Activated CD4-positive, alpha-beta T cell treated with anti-CD3 and anti-CD28 coated beads, Interleukin-2, amount 10 ng/mL, durations not matched to agents 7 days and 5 days (primary cell): ENCODE results near the gene OR2H2. TPM values are rescaled to one million over a fixed set of nuclear protein-coding genes. Genes with fewer than 3 reads are reported as not detected.

Experiments
- CTCF ChIA-PET: fragments of 350-600 bp; sonication (Branson Sonifier 250); formaldehyde crosslinking; loops from one replicate; lab custom pipeline; 2021; ENCODE audit warnings: antibody characterized with exemption; lab: Charles Lee
- POLR2A ChIA-PET: fragments of 350-600 bp; sonication (Branson Sonifier 250); formaldehyde crosslinking; loops from one replicate; lab custom pipeline; 2021; ENCODE audit warnings: antibody characterized with exemption; lab: Charles Lee
- DNase-seq: peaks from one replicate; pipeline ENCODE4 v3.0.0-alpha.2; 2020
- H3K27ac Mint-ChIP-seq: one replicate; pipeline ENCODE4 v1.8.0; 2021; ENCODE audit warnings: mild to moderate bottlenecking, moderate library complexity, mixed read lengths
- H3K27me3 Mint-ChIP-seq: one replicate; pipeline ENCODE4 v1.8.0; 2021; ENCODE audit warnings: mixed read lengths
- H3K36me3 Mint-ChIP-seq: one replicate; pipeline ENCODE4 v1.8.0; 2021; ENCODE audit warnings: low read depth, mixed read lengths
- H3K4me1 Mint-ChIP-seq: one replicate; pipeline ENCODE4 v1.8.0; 2021; ENCODE audit warnings: mixed read lengths
- H3K4me3 Mint-ChIP-seq: one replicate; pipeline ENCODE4 v1.8.0; 2021; ENCODE audit warnings: mild to moderate bottlenecking, moderate library complexity, mixed read lengths
- H3K9me3 Mint-ChIP-seq: one replicate; pipeline ENCODE4 v1.8.0; 2021; ENCODE audit warnings: mixed read lengths
- total RNA-seq, 2 experiments: library from RNA; stranded (reverse); gene quantifications; one replicate each; pipeline ENCODE4 v1.2.3, GENCODE V29; 2021

OR2H2 gene
- total RNA-seq, 2 experiments from 2014 or later: not detected

DNA sequence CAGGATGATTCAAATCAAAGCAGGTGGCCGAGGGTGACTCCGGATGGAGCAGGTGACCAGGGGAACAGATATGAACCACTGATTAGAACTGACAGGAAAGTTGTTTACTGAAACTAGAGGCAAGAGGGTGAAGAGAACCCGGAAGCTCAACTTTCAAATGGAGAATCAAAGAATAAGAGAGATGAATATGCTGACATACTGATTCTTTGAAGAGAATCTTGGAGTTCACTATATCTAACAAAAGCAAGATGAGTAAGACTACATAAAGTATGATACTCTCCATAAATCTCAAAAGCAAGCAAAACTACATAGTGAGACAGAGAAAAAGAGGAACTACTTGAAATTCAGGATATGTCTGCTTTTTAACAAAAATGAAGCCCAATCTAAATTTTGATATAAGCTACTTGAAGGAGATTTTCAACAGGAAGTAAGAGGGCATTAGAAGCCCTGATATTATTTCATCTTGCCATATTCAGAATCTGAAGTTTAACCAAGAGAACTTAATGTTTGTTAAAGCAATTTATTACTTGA lies 21.4 kb upstream of the OR2H2 start:
- DNase-seq: no peak

GRCh38 chr6:29564875-29565274 lies 20.0 kb upstream of the OR2H2 start:
- Mint-ChIP-seq H3K9me3 (no peaks in the 10 kb centered on the region), H3K27ac (no peak overlapping the region), H3K4me3 (no peak overlapping the region), H3K4me1 (no peaks in the 10 kb centered on the region), H3K27me3 (peaks cover 60% of the 10 kb centered on the region), H3K36me3 (no peaks in the 10 kb centered on the region)
- DNase-seq: no peak
- ChIA-PET POLR2A (no interaction called here), CTCF (no interaction called here)

More for the DNA sequence above, 21.4 kb upstream of the OR2H2 start:
- POLR2A ChIA-PET: no interaction called here
- no peaks in the 10 kb centered on the region for H3K36me3 Mint-ChIP-seq
- CTCF ChIA-PET: no interaction called here
- H3K27me3 Mint-ChIP-seq: peaks cover 60% of the 10 kb centered on the region
- no peak overlapping the region for H3K4me3 Mint-ChIP-seq
- H3K27ac Mint-ChIP-seq: no peak overlapping the region
- no peaks in the 10 kb centered on the region for H3K4me1 Mint-ChIP-seq
- H3K9me3 Mint-ChIP-seq: no peaks in the 10 kb centered on the region

- Mint-ChIP-seq H3K27ac (no peak overlapping the region), H3K9me3 (no peaks in the 10 kb centered on the region), H3K4me3 (no peak overlapping the region), H3K4me1 (no peaks in the 10 kb centered on the region), H3K27me3 (peaks cover 58% of the 10 kb centered on the region), H3K36me3 (no peaks in the 10 kb centered on the region)
- no peak for DNase-seq
- POLR2A ChIA-PET: no interaction called here
- CTCF ChIA-PET: no interaction called here
Observed at GRCh38 chr6:29566856-29567255, 18.1 kb upstream of the OR2H2 start.

DNA sequence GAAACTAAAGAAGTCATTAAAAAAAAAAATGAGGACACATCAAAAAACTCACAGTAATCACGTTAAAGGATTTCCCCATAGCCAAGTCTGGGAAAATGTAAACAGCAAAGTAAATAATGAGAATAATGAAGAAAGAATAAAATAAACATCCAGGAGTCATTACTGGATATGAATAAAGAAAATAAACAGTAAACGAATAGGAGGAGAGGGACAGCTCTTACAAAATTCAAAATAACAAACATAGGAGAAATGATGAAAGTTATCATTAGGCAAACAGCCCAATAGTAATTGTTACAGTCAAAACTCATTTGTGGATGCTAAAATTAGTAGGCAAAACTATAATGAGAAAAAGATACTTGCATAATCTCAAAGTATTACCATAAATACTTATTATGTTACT lies 17.4 kb upstream of the OR2H2 start:
- POLR2A ChIA-PET: no interaction called here
- H3K4me3 Mint-ChIP-seq: no peak overlapping the region
- H3K27me3 Mint-ChIP-seq: peaks cover 59% of the 10 kb centered on the region
- DNase-seq: no peak
- no peak overlapping the region for H3K27ac Mint-ChIP-seq
- H3K36me3 Mint-ChIP-seq: no peaks in the 10 kb centered on the region
- CTCF ChIA-PET: no interaction called here
- no peaks in the 10 kb centered on the region for H3K4me1 Mint-ChIP-seq
- no peaks in the 10 kb centered on the region for H3K9me3 Mint-ChIP-seq

DNA sequence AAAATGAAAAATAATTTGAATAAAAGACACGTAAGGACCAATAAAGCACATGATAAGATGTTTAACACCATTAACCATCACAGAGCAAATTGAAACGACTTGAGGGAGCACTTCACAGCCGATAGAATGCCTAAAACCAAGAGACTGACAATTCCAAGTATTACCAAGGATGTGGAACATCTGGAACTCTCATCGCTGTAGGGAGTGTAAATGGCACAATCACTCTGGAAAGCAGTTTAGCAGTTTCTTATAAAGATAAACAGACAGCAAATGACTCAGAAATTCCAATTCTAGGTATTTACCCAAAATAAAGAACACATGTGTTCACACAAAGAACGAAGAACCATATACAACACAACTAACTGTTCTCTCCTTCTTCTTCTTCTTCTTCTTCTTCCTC lies 16.9 kb upstream of the OR2H2 start:
- Mint-ChIP-seq H3K9me3 (no peaks in the 10 kb centered on the region), H3K27ac (no peak overlapping the region), H3K4me1 (no peaks in the 10 kb centered on the region), H3K36me3 (no peaks in the 10 kb centered on the region), H3K4me3 (no peak overlapping the region), H3K27me3 (peaks cover 54% of the 10 kb centered on the region)
- DNase-seq: no peak
- ChIA-PET CTCF (no interaction called here), POLR2A (no interaction called here)

DNA sequence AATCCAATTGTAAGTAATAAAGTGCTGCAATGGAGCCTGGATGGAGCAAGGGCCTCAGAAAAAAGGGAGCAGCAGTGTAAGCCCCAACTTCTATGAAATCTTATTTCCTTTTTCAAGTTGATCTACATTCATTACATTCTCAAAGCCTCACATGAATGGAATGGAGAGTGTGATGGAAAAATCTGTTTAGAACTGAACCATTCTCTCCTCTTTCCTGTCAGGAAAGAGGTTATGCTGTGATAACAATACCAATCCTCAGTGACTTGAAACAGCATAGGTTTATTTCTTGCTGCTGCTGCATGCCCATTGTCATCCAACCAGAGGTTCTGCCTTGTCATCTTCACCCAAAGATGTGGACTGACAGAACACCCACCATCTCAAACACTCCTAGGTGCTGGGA lies 8.9 kb upstream of the OR2H2 start:
- no peak overlapping the region for H3K27ac Mint-ChIP-seq
- H3K36me3 Mint-ChIP-seq: no peaks in the 10 kb centered on the region
- DNase-seq: no peak
- H3K4me3 Mint-ChIP-seq: no peak overlapping the region
- no peaks in the 10 kb centered on the region for H3K9me3 Mint-ChIP-seq
- POLR2A ChIA-PET: no interaction called here
- peaks cover 25% of the 10 kb centered on the region for H3K27me3 Mint-ChIP-seq
- CTCF ChIA-PET: interaction anchor here (0.5 kb wide), 1 partner anchor 28 kb away, joined by 3 read pairs; no protein-coding TSS in a partner anchor
- no peaks in the 10 kb centered on the region for H3K4me1 Mint-ChIP-seq

DNA sequence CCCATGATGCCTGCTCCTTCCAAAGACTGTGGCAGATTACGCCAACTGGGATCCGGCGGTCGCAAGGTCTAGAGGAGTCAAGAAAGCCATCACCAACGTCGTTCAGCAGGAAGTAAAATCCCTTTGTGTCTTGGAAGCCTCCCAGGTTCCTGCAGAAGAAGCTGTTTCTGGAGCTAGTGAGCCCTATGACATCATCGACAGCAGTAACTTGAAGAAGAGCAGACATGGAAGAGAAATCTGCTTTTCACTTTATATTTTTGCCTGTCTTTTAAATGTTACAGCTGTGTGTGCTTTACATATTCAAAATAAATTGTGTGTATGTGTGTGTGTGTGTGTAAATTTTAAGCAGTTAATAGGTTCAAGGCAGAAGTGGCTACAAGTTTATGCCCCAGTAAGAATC lies 7.4 kb upstream of the OR2H2 start:
- CTCF ChIA-PET: interaction anchor here (0.5 to 1.3 kb wide), 2 partner anchors 10 to 251 kb away, joined by 3 to 4 read pairs; no protein-coding TSS in a partner anchor
- no peaks in the 10 kb centered on the region for H3K36me3 Mint-ChIP-seq

DNA sequence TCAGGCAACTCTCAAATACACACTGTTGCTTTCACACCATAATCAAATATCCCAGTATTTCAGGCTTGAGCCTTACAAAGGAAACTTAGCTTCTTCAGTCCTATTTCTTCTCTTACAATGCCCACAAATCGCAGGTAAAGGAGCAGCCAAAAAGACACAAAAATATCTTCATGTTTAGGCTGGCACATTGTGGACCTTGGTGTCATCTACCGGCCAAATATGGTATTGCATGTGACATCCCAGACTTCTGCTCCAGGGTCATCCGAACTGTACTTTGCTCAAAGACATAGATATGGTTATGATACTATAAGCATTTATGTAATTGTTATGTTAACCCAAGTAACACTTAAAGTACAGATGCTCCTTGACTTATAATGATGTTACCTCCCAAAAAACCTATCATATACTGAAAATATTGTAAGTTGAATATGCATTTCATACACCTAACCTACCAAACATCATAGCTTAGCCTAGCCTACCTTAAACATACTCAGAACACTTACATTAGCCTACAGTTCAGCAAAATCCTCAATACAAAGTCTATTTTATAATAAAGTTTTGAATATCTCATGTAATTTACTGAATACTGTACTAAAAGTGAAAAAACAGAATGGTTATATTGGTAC lies 4.6 kb downstream of the OR2H2 start:
- Mint-ChIP-seq H3K27me3 (peaks cover 26% of the 10 kb centered on the region), H3K36me3 (no peaks in the 10 kb centered on the region), H3K4me3 (no peak overlapping the region), H3K9me3 (no peaks in the 10 kb centered on the region), H3K4me1 (no peaks in the 10 kb centered on the region), H3K27ac (no peak overlapping the region)
- DNase-seq: peak; percentile 61
- ChIA-PET CTCF (interaction anchor here (1.3 kb wide), 1 partner anchor 31 kb away, joined by 3 read pairs; the partner anchor contains the start of gene UBD), POLR2A (no interaction called here)

More for the DNA sequence above, 7.4 kb upstream of the OR2H2 start:
- H3K4me3 Mint-ChIP-seq: no peak overlapping the region
- no peak overlapping the region for H3K27ac Mint-ChIP-seq
- H3K9me3 Mint-ChIP-seq: no peaks in the 10 kb centered on the region
- no peak for DNase-seq
- H3K4me1 Mint-ChIP-seq: no peaks in the 10 kb centered on the region
- POLR2A ChIA-PET: no interaction called here
- H3K27me3 Mint-ChIP-seq: peaks cover 15% of the 10 kb centered on the region

DNA sequence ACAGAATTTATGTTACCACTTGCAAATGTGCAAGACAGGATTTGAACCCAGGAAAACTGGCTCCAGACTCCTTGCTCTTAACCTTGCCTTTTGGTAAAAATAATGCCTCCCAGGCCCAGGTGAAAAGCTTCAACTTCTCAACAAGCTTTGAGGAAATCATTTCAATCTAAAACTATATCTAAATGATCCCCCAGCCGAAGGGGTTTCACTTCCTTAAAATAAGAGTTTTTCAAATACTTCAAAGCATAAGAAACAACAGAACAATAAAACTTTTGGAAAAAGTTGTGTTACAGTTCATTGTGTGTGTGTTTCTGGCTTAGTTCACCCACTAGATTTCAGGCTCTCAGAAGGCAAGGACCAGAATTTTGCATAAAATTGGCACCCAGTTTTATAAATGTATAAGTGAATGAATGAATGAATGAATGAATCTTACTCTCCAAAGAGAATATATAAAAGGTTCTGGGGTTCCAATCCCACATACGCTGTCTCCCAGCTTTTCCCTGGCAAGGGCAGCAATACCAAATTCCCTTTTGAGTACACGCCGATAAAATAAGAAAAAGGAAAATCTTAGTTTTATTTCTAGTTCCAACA lies 5.4 kb downstream of the OR2H2 start:
- ChIA-PET POLR2A (interaction anchor here (0.6 kb wide), 1 partner anchor 14 kb away, joined by 3 read pairs; no protein-coding TSS in a partner anchor), CTCF (interaction anchor here (1.3 kb wide), 1 partner anchor 31 kb away, joined by 3 read pairs; the partner anchor contains the start of gene UBD)
- H3K27ac Mint-ChIP-seq: no peak overlapping the region
- peaks cover 26% of the 10 kb centered on the region for H3K27me3 Mint-ChIP-seq
- H3K4me3 Mint-ChIP-seq: no peak overlapping the region
- no peaks in the 10 kb centered on the region for H3K4me1 Mint-ChIP-seq
- DNase-seq: no peak
- no peaks in the 10 kb centered on the region for H3K9me3 Mint-ChIP-seq
- H3K36me3 Mint-ChIP-seq: no peaks in the 10 kb centered on the region

- H3K36me3 Mint-ChIP-seq: no peaks in the 10 kb centered on the region
- CTCF ChIA-PET: interaction anchor here (1.6 kb wide), 1 partner anchor 11 kb away, joined by 5 read pairs; no protein-coding TSS in a partner anchor
- no peak overlapping the region for H3K27ac Mint-ChIP-seq
- POLR2A ChIA-PET: no interaction called here
- no peaks in the 10 kb centered on the region for H3K9me3 Mint-ChIP-seq
- no peak for DNase-seq
- H3K4me1 Mint-ChIP-seq: no peaks in the 10 kb centered on the region
- no peak overlapping the region for H3K4me3 Mint-ChIP-seq
- peaks cover 21% of the 10 kb centered on the region for H3K27me3 Mint-ChIP-seq
Observed at GRCh38 chr6:29591677-29592076, 6.8 kb downstream of the OR2H2 start.

- no peak overlapping the region for H3K4me3 Mint-ChIP-seq
- peaks cover 16% of the 10 kb centered on the region for H3K27me3 Mint-ChIP-seq
- no peak for DNase-seq
- CTCF ChIA-PET: interaction anchor here (1.6 kb wide), 1 partner anchor 10 kb away, joined by 5 read pairs; no protein-coding TSS in a partner anchor
- H3K9me3 Mint-ChIP-seq: no peaks in the 10 kb centered on the region
- POLR2A ChIA-PET: no interaction called here
- H3K36me3 Mint-ChIP-seq: no peaks in the 10 kb centered on the region
- no peak overlapping the region for H3K27ac Mint-ChIP-seq
- H3K4me1 Mint-ChIP-seq: no peaks in the 10 kb centered on the region
Observed at GRCh38 chr6:29593199-29593855, 8.4 kb downstream of the OR2H2 start.

- CTCF ChIA-PET: no interaction called here
Observed at GRCh38 chr6:29596381-29596900, 11.5 kb downstream of the OR2H2 start.

DNA sequence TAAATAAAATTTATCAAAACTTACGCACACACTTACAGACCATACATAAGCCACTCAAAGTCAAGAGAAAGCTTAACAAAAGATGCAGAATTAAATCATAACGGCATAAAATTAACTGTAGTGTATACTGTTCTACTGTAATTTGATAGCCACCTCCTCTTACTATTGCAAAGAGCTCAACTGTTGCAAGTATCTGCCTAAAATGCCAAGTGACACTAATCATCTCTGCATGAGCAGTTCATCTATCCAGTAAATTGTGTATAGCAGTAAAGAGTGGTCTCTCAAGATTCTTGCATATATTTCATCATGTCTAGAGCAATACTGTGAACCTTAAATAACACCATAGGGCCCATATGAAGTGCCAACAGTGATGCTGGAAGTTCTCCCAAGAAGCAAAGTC lies 12.3 kb downstream of the OR2H2 start:
- peaks cover 2% of the 10 kb centered on the region for H3K27me3 Mint-ChIP-seq
- no peaks in the 10 kb centered on the region for H3K4me1 Mint-ChIP-seq
- no peaks in the 10 kb centered on the region for H3K9me3 Mint-ChIP-seq
- ChIA-PET POLR2A (no interaction called here), CTCF (no interaction called here)
- DNase-seq: no peak
- H3K27ac Mint-ChIP-seq: no peak overlapping the region
- no peak overlapping the region for H3K4me3 Mint-ChIP-seq
- no peaks in the 10 kb centered on the region for H3K36me3 Mint-ChIP-seq

More at GRCh38 chr6:29596381-29596900, 11.5 kb downstream of the OR2H2 start:
- no peaks in the 10 kb centered on the region for H3K36me3 Mint-ChIP-seq
- no peak overlapping the region for H3K4me3 Mint-ChIP-seq
- H3K4me1 Mint-ChIP-seq: no peaks in the 10 kb centered on the region
- no peaks in the 10 kb centered on the region for H3K9me3 Mint-ChIP-seq
- H3K27ac Mint-ChIP-seq: no peak overlapping the region
- peaks cover 5% of the 10 kb centered on the region for H3K27me3 Mint-ChIP-seq
- POLR2A ChIA-PET: no interaction called here
- DNase-seq: no peak
